HepG2 (cell line): Measurements from ENCODE around the gene FSCN2. TPM values are rescaled to one million over a fixed set of nuclear protein-coding genes. Genes with fewer than 3 reads are reported as not detected.
A peak's percentile ranks its signal among the peaks of the same experiment; 100 is the strongest.

Experiments
- DMAP1 ChIP-seq: IDR thresholded peaks from 2 replicates; pipeline ENCODE4 v1.6.1; 2016
- FOXC1 ChIP-seq: sonication (generic); formaldehyde crosslinking; IDR thresholded peaks from 2 replicates; pipeline ENCODE4 v1.8.0; 2022; ENCODE audit warnings: mild to moderate bottlenecking, missing genetic modification reagents, borderline replicate concordance
- FOXP1 ChIP-seq, 2 experiments: fragments of 450-650 bp in 1 of 2; IDR thresholded peaks; 2 replicates each; pipeline ENCODE4 v1.6.1; 2017 to 2018; ENCODE audit warnings: antibody characterized with exemption in 1 of 2
- HDAC2 ChIP-seq: sonication (generic); formaldehyde crosslinking; IDR thresholded peaks from 2 replicates; pipeline ENCODE4 v1.4.0; 2020; ENCODE audit warnings: missing genetic modification reagents
- JUNB ChIP-seq: sonication (generic); formaldehyde crosslinking; IDR thresholded peaks from 2 replicates; pipeline ENCODE4 v1.8.0; 2022; ENCODE audit warnings: missing genetic modification reagents, mild to moderate bottlenecking, borderline replicate concordance
- KLF12 ChIP-seq: sonication (generic); formaldehyde crosslinking; IDR thresholded peaks from 2 replicates; pipeline ENCODE4 v1.4.0; 2020; ENCODE audit warnings: missing genetic modification reagents, borderline replicate concordance
- MEIS2 ChIP-seq: sonication (generic); formaldehyde crosslinking; IDR thresholded peaks from 2 replicates; pipeline ENCODE4 v1.9.0; 2021; ENCODE audit warnings: mild to moderate bottlenecking, missing genetic modification reagents
- PTBP1 ChIP-seq: fragments of 200-400 bp; formaldehyde crosslinking; IDR thresholded peaks from 2 replicates; pipeline ENCODE4 v1.6.1; 2018; ENCODE audit warnings: low read length, low read depth; ENCODE audit not compliant: poor library complexity, severe bottlenecking
- RAD21 ChIP-seq: fragments of 450-650 bp; formaldehyde crosslinking; IDR thresholded peaks from 2 replicates; pipeline ENCODE4 v1.5.0; 2020; ENCODE audit warnings: mild to moderate bottlenecking
- RNF2 ChIP-seq: fragments of 450-650 bp; conservative IDR thresholded peaks from 2 replicates; pipeline ENCODE4 v1.6.1; 2016; ENCODE audit warnings: low read depth
- TBL1XR1 ChIP-seq: fragments of 150-350 bp; IDR thresholded peaks from 2 replicates; pipeline ENCODE4 v1.6.1; 2014; ENCODE audit warnings: borderline replicate concordance, low read length; ENCODE audit not compliant: partially characterized antibody
- ZBTB8A ChIP-seq: sonication (generic); formaldehyde crosslinking; IDR thresholded peaks from 2 replicates; pipeline ENCODE4 v1.4.0; 2020; ENCODE audit warnings: mild to moderate bottlenecking, low read depth, missing genetic modification reagents, borderline replicate concordance
- ZNF230 ChIP-seq: sonication (generic); formaldehyde crosslinking; IDR thresholded peaks from 2 replicates; pipeline ENCODE4 v1.4.0; 2020; ENCODE audit warnings: mild to moderate bottlenecking, missing genetic modification reagents
- ZNF274 ChIP-seq: sonication (generic); formaldehyde crosslinking; IDR thresholded peaks from 2 replicates; pipeline ENCODE4 v1.5.1; 2020; ENCODE audit warnings: mild to moderate bottlenecking, missing genetic modification reagents
- ZNF34 ChIP-seq: sonication (generic); formaldehyde crosslinking; IDR thresholded peaks from 2 replicates; pipeline ENCODE4 v1.4.0; 2020; ENCODE audit warnings: mild to moderate bottlenecking, missing genetic modification reagents, borderline replicate concordance
- ZNF354B ChIP-seq: sonication (generic); formaldehyde crosslinking; IDR thresholded peaks from 2 replicates; pipeline ENCODE4 v1.8.0; 2022; ENCODE audit warnings: mild to moderate bottlenecking, missing genetic modification reagents
- ZNF724P ChIP-seq: sonication (generic); formaldehyde crosslinking; IDR thresholded peaks from 2 replicates; pipeline ENCODE4 v1.8.0; 2022; ENCODE audit warnings: missing genetic modification reagents, borderline replicate concordance
- polyA plus RNA-seq, 8 experiments: library from polyadenylated mRNA; depleted of rRNA in 3 of 8; stranded (reverse) in 7 of 8; unstranded in 1 of 8; fragments of >200 nt; fragmentation: Illumina TruSeq in 4 of 8; extraction: Trizol in 4 of 8; gene quantifications; 2 replicates each; pipeline versions ENCODE4 v1.2.1 to v1.2.3, GENCODE V29; 2011 to 2016; ENCODE audit warnings: low read depth in 4 of 8, missing spikeins in 1 of 8, mixed read lengths in 1 of 8; ENCODE audit not compliant: insufficient read depth in 1 of 8
- total RNA-seq, 5 experiments: library from RNA; depleted of rRNA; stranded (reverse); fragments of >200 nt; fragmentation: Illumina TruSeq; extraction: Trizol; gene quantifications; 2 replicates each; pipeline ENCODE4 v1.2.3, GENCODE V29; 2016; ENCODE audit warnings: low read depth in 1 of 5
- TF ChIP-seq, protein P1 (sequence below): sonication (generic); formaldehyde crosslinking; IDR thresholded peaks from 2 replicates; pipeline ENCODE4 v1.4.0; 2020; ENCODE audit warnings: mild to moderate bottlenecking, missing genetic modification reagents, borderline replicate concordance
- TF ChIP-seq, protein P2 (sequence below): IDR thresholded peaks from 2 replicates; pipeline ENCODE4 v1.6.1; 2012; ENCODE audit warnings: inconsistent platforms
- TF ChIP-seq, protein P3 (sequence below): sonication (generic); formaldehyde crosslinking; IDR thresholded peaks from 2 replicates; pipeline ENCODE4 v1.5.1; 2020; ENCODE audit warnings: mild to moderate bottlenecking, missing genetic modification reagents, moderate library complexity

FSCN2 gene
- total and polyA plus RNA-seq, 2 of the 13 experiments (the other 11 are each of a cell fraction or from before 2014, with no cell fraction given), result 0.09 TPM; not detected in 1

DNA sequence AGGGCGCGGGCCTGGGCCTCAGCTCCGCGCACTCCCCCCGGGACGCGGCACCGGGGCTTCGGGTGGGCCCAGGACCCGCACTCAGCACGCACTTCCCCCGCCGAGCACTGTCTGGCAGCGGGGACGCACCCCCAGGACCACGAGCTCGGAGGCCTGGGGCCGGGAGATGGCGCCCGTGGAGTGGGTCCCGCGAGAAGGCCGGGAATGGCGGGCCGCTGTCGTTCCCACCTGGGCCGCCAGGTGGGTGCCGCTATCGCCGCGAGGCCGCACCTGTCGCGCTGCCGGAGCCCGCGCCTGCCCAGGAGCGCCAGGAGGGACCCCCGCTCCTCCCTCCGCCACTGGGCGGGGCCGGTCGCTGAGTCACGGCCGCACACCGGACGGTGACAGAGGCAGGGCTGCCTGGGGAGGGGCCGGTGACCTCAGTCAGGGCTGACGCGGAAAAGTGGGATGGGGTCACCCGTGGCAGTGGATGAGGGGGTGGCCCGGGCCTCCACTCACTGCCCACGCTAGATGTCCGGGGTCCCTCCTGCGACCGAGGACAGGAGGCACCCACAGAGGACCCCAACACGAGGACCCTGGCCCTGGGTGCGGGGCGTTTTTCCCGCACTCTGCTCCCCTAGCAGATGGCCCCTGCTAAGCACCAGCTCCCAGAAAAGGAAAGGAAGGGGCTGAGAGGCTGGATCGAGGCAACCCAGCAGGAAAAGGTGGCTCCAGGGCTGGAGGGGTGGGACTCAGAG, 8.7 kb upstream of the FSCN2 start (continued):
- 0 out of 2 replicates have a peak, but pooled peaks have one; percentile 19 for TF ChIP-seq FOXC1
- no peak for TF ChIP-seq FOXP1 (IDR thresholded peaks at IDR 0.05)
- TF ChIP-seq FOXP1 (CRISPR knock-in tag; IDR thresholded peaks at IDR 0.05), result no peak
- TF ChIP-seq, protein P1, sequence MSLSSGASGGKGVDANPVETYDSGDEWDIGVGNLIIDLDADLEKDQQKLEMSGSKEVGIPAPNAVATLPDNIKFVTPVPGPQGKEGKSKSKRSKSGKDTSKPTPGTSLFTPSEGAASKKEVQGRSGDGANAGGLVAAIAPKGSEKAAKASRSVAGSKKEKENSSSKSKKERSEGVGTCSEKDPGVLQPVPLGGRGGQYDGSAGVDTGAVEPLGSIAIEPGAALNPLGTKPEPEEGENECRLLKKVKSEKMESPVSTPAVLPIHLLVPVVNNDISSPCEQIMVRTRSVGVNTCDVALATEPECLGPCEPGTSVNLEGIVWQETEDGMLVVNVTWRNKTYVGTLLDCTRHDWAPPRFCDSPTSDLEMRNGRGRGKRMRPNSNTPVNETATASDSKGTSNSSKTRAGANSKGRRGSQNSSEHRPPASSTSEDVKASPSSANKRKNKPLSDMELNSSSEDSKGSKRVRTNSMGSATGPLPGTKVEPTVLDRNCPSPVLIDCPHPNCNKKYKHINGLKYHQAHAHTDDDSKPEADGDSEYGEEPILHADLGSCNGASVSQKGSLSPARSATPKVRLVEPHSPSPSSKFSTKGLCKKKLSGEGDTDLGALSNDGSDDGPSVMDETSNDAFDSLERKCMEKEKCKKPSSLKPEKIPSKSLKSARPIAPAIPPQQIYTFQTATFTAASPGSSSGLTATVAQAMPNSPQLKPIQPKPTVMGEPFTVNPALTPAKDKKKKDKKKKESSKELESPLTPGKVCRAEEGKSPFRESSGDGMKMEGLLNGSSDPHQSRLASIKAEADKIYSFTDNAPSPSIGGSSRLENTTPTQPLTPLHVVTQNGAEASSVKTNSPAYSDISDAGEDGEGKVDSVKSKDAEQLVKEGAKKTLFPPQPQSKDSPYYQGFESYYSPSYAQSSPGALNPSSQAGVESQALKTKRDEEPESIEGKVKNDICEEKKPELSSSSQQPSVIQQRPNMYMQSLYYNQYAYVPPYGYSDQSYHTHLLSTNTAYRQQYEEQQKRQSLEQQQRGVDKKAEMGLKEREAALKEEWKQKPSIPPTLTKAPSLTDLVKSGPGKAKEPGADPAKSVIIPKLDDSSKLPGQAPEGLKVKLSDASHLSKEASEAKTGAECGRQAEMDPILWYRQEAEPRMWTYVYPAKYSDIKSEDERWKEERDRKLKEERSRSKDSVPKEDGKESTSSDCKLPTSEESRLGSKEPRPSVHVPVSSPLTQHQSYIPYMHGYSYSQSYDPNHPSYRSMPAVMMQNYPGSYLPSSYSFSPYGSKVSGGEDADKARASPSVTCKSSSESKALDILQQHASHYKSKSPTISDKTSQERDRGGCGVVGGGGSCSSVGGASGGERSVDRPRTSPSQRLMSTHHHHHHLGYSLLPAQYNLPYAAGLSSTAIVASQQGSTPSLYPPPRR (CRISPR knock-in tag), result 0 out of 2 replicates have a peak, but pooled peaks have one; percentile 25
- no peak for TF ChIP-seq KLF12
- TF ChIP-seq, protein P2, sequence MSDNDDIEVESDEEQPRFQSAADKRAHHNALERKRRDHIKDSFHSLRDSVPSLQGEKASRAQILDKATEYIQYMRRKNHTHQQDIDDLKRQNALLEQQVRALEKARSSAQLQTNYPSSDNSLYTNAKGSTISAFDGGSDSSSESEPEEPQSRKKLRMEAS, result peak; percentile 74
- no peak for TF ChIP-seq TBL1XR1
- no peak for TF ChIP-seq MEIS2 (CRISPR knock-in tag)
- no peak for TF ChIP-seq PTBP1
- TF ChIP-seq ZNF274 (CRISPR knock-in tag), result peak; percentile 39; the same call in 1 of the 2 replicates
- TF ChIP-seq ZNF34 (CRISPR knock-in tag), result peak; percentile 76
- TF ChIP-seq ZNF724P, result peak; percentile 28; the same call in 1 of the 2 replicates
- 0 out of 2 replicates have a peak, but pooled peaks have one; percentile 24 for TF ChIP-seq ZNF354B (CRISPR knock-in tag)
- TF ChIP-seq RAD21 (CRISPR knock-in tag), result peak; percentile 46
- 0 out of 2 replicates have a peak, but pooled peaks have one; percentile 53 for TF ChIP-seq ZNF230
- no peak for TF ChIP-seq JUNB
- TF ChIP-seq HDAC2 (CRISPR knock-in tag), result peak; percentile 51
- peak; percentile 32; the same call in 1 of the 2 replicates for TF ChIP-seq DMAP1 (CRISPR knock-in tag)
- 0 out of 2 replicates have a peak, but pooled peaks have one; percentile 53 for TF ChIP-seq ZBTB8A (CRISPR knock-in tag)
- peak; percentile 58; the same call in 1 of the 2 replicates for TF ChIP-seq RNF2
- TF ChIP-seq, protein P3, sequence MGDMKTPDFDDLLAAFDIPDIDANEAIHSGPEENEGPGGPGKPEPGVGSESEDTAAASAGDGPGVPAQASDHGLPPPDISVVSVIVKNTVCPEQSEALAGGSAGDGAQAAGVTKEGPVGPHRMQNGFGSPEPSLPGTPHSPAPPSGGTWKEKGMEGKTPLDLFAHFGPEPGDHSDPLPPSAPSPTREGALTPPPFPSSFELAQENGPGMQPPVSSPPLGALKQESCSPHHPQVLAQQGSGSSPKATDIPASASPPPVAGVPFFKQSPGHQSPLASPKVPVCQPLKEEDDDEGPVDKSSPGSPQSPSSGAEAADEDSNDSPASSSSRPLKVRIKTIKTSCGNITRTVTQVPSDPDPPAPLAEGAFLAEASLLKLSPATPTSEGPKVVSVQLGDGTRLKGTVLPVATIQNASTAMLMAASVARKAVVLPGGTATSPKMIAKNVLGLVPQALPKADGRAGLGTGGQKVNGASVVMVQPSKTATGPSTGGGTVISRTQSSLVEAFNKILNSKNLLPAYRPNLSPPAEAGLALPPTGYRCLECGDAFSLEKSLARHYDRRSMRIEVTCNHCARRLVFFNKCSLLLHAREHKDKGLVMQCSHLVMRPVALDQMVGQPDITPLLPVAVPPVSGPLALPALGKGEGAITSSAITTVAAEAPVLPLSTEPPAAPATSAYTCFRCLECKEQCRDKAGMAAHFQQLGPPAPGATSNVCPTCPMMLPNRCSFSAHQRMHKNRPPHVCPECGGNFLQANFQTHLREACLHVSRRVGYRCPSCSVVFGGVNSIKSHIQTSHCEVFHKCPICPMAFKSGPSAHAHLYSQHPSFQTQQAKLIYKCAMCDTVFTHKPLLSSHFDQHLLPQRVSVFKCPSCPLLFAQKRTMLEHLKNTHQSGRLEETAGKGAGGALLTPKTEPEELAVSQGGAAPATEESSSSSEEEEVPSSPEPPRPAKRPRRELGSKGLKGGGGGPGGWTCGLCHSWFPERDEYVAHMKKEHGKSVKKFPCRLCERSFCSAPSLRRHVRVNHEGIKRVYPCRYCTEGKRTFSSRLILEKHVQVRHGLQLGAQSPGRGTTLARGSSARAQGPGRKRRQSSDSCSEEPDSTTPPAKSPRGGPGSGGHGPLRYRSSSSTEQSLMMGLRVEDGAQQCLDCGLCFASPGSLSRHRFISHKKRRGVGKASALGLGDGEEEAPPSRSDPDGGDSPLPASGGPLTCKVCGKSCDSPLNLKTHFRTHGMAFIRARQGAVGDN (CRISPR knock-in tag), result peak; percentile 82; the same call in 1 of the 2 replicates
